GM10266 (cell line): Measurements from ENCODE around the gene CEBPE.

Experiments
- DNase-seq: peaks from one replicate; pipeline ENCODE4 v3.0.0; 2012; ENCODE audit errors: extremely low spot score
- TF ChIP-seq, protein P1 (sequence below): IDR thresholded peaks from 2 replicates; pipeline ENCODE4 v1.5.1; 2012; ENCODE audit warnings: mild to moderate bottlenecking, low read depth; ENCODE audit not compliant: control insufficient read depth, insufficient read depth; ENCODE audit errors: missing control alignments

The CEBPE gene

DNA sequence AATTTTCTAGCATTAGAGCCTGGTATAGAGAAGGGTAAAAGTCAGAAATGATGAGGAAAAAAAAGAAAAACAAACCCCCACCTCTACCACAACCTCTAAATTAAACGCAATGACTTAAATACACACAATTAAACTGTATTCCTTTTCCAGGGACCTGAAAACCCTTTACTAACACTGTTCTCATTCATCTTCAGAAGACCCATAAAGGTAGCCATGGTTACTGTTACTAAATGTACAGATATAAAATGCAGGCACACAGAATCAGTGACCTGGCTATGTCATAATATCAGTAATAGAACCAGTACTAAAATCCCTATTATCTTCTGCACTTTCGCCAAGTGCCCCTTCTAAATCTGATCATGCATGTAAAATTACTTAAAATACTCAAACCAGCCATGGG lies 25.5 kb downstream of the CEBPE start:
- DNase-seq: no peak
- TF ChIP-seq, protein P1, sequence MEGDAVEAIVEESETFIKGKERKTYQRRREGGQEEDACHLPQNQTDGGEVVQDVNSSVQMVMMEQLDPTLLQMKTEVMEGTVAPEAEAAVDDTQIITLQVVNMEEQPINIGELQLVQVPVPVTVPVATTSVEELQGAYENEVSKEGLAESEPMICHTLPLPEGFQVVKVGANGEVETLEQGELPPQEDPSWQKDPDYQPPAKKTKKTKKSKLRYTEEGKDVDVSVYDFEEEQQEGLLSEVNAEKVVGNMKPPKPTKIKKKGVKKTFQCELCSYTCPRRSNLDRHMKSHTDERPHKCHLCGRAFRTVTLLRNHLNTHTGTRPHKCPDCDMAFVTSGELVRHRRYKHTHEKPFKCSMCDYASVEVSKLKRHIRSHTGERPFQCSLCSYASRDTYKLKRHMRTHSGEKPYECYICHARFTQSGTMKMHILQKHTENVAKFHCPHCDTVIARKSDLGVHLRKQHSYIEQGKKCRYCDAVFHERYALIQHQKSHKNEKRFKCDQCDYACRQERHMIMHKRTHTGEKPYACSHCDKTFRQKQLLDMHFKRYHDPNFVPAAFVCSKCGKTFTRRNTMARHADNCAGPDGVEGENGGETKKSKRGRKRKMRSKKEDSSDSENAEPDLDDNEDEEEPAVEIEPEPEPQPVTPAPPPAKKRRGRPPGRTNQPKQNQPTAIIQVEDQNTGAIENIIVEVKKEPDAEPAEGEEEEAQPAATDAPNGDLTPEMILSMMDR: no peak

DNA sequence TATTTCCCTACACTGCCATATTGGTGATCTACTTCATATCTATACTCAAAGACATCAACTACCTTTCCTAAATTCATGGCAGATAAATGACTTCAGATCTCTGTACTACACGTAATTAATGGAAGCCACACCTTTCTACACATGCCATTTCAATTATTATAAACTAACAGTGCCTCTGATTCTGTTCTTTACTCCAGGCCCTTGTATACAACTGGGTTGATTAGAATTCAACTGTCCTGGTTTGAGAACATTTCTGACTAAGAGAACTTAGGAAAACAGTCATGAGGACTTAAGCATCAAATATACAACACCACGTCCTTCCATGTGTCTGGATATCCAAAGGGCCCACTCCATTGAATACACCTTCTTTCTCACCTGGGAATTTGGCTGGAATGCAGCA lies 26.0 kb downstream of the CEBPE start:
- DNase-seq: no peak
- TF ChIP-seq, protein P1: no peak

DNA sequence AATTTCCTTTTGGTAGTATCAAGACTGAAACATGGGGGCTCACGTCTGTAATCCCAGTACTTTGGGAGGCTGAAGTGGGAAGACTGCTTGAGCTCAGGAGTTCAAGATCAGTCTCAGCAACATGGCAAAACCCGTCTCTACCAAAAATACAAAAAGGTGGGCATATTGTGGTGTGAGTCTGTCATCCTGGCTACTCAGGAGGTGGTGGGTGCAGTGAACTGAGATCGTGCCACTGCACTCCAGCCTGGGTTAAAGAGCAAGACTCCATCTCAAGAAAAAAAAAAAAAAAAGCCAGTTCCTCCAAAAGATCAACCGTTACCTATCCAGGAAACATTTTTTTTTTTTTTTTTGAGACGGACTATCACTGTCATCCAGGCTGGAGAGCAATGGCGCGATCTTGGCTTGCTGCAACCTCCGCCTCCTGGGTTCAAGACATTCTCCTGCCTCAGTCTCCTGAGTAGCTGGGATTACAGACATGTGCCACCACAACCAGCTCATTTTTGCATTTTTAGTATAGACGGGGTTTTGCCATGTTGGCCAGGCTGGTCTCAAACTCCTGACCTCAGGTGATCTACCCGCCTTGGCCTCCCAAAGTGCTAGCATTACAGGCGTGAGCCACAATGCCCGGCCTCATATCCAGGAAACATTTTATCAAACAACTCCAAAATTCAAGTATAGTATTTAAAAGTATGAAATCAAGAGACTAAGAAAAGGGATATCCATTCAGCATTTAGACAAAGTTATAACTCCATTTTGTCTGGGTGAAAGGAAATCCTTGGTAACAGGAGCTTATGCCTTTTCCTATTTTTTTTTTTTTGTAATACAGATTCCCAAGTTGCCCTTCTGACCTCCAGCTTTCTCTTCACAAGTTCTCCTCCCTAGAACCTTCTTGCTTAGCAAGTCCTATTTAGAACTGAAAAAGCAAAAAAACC lies 27.5 kb downstream of the CEBPE start:
- TF ChIP-seq, protein P1: no peak
- no peak for DNase-seq

DNA sequence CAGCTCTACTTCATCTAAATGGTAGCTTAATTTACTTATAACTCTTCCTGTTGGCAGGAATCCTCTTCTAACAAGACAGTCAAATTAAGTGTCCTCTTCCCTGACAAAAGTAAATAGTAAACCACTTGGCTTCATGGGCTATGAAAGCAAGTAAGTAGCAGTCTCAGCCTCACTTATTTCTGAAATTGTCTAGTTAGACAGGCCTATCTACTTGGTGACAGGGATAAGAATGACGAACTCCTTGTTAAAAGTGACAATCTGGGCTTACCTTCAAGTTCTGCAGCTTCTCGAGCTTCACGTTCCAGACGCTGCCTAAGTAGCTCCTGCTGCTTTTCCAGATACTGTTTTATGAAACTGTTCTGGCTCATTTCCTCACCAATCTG lies 28.8 kb downstream of the CEBPE start:
- no peak for DNase-seq
- TF ChIP-seq, protein P1: no peak

DNA sequence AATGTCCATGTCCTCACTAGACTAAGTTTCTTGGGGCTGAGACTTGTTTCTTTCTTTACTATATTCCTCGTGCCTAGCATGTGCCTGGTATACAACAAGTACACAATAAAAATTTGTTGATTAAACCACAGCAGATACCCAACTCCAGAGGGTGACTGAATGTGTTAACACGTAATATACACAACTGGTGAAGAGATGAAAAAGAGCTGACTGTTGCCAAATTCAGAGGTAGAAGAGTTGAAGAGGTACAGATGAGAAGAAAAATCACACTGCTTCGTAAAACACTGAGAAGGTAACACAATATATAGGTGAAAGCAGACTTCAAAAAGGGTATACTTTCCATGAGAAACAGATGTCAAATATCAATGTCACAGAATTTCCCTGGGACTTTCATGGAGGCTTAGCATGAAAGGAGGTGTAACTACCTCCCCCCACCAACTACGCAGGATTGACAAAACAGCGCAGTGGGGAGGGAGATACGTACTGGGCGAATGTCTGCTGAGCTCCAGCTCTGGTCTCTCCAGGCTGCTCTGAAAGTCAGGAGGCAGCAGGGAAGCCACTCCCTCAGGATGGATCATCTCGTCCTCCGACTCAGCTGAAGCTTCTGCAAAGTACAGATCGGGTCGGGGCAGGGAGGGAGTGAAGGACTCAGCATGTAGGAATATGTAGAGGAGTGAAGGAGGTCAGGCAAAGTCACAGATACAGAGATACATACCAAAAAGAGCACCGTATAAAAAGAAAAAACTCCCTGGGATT lies 29.4 kb downstream of the CEBPE start:
- DNase-seq: no peak
- TF ChIP-seq, protein P1: no peak

DNA sequence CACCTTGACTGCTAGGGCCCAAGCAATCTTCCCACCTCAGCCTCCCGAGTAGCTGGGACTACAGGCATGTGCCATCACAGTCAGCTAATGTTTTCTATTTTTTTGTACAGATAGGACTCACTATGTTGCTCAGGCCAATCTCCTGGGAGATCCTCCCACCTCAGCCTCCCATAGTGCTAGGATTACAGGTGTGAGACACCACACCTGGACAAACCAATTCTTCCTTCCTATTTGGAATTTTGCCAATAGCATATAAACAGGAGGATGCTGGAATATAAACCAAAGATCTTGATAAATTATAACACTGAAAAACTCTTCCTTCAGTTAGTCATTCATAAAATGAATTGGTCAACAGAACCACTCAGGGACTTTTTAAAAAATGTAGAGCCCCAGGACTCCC lies 32.5 kb downstream of the CEBPE start:
- no peak for DNase-seq
- TF ChIP-seq, protein P1: no peak

DNA sequence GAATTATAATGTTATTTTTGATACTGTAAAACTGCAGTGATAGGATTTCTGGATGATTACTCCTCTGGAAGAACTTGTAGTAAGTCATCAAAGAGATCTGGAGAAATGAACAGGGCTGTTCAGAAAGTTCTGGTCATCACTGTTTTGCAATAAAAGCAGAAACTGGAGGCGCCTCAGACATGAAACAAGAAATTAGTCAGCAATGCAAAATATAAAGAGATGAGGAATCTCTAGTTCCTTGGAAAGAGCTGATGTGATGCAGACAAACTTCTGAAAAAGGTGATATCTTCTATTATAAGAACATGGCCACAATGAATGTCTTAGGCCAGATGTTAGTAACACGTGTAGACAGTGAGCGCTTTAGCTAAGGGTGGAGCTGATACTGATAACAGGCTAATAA lies 33.6 kb downstream of the CEBPE start:
- TF ChIP-seq, protein P1: no peak

More for the DNA sequence above, 33.6 kb downstream of the CEBPE start:
- no peak for DNase-seq
